Vagina (tissue), 2 donors: Measurements from ENCODE around the gene COL25A1.

Experiments
- CTCF ChIP-seq, 3 experiments: fragments of 450-650 bp in 2 of 3; fragments of 200-600 bp in 1 of 3; sonication (generic) in 1 of 3; IDR thresholded peaks; one replicate each; pipeline ENCODE4 v1.5.1; 2017 to 2019; ENCODE audit warnings: antibody characterized with exemption in 3 of 3, mild to moderate bottlenecking in 2 of 3, moderate library complexity in 2 of 3
- POLR2A ChIP-seq, 2 donors: fragments of 450-650 bp; IDR thresholded peaks; one replicate each; pipeline ENCODE4 v1.6.1; 2017; ENCODE audit warnings: antibody characterized with exemption in 2 of 2, mild to moderate bottlenecking in 2 of 2, moderate library complexity in 2 of 2
- POLR2AphosphoS5 ChIP-seq, 2 donors: sonication (generic); formaldehyde crosslinking; IDR thresholded peaks; one replicate each; pipeline ENCODE4 v1.9.0; 2017; ENCODE audit warnings: antibody characterized with exemption in 2 of 2, mild to moderate bottlenecking in 2 of 2, low read depth in 1 of 2; ENCODE audit not compliant: insufficient read depth in 1 of 2

- TF ChIP-seq CTCF (IDR thresholded peaks at IDR 0.05) (no peak), POLR2A (IDR thresholded peaks at IDR 0.05) (no peak), POLR2AphosphoS5 (IDR thresholded peaks at IDR 0.05; ENCODE audit: insufficient read depth in 1 of 2, low read depth in 1 of 2) (no peak)
Measured at GRCh38 chr4:108874806-108875205, 427.7 kb downstream of the COL25A1 start.
